HCT116 (cell line): ENCODE results near the gene VWA7. TPM values are rescaled to one million over a fixed set of nuclear protein-coding genes. Genes with fewer than 3 reads are reported as not detected.

Experiments used
- ATAC-seq: fragments of 200-7000 bp; cut with Tn5 transposase; 2 replicates; pipeline ENCODE4 v1.9.1; 2020; ENCODE audit warnings: mild to moderate bottlenecking, moderate library complexity
- BruUV-seq: library from RNA; stranded (reverse); fragments of 400-500 nt; replicated peaks from 2 replicates; lab custom pipeline; 2021; lab: Mats Ljungman, UMichigan
- CTCF ChIA-PET: fragments of 300-600 bp; sonication (Branson Sonifier 250); formaldehyde crosslinking; loops from one replicate; lab custom pipeline; 2021; ENCODE audit warnings: antibody characterized with exemption; lab: Charles Lee
- POLR2A ChIA-PET: fragments of 300-600, 350-600 bp; sonication (Branson Sonifier 250); formaldehyde crosslinking; loops from one replicate; lab custom pipeline; 2021; ENCODE audit warnings: antibody characterized with exemption; lab: Charles Lee
- RAD21 ChIA-PET, 2 experiments: fragments of 300-600 bp; sonication (Branson Sonifier 250); formaldehyde crosslinking; loops; one replicate each; lab custom pipeline; 2023; ENCODE audit warnings: low total read pairs in 2 of 2; ENCODE audit not compliant: uncharacterized antibody in 2 of 2, unreplicated experiment in 2 of 2, low non-redundant PET in 1 of 2; lab: Charles Lee
- DNase-seq: peaks from one replicate; pipeline ENCODE4 v3.0.0-alpha.2; 2010; ENCODE audit warnings: low read depth, low spot score
- H2AFZ ChIP-seq: fragments of 200-600 bp; shearing (Covaris generic), sonication (generic); 2 replicates; pipeline ENCODE4 v1.6.1; 2017; ENCODE audit warnings: low read depth, mixed run types, mixed read lengths, antibody characterized with exemption, low read length; ENCODE audit not compliant: poor library complexity, severe bottlenecking
- H3K27ac ChIP-seq: 2 replicates; pipeline ENCODE4 v1.5.1; 2012; ENCODE audit warnings: low read depth, low read length
- H3K27me3 ChIP-seq: fragments of 200-600 bp; sonication (generic); 2 replicates; pipeline ENCODE4 v1.6.1; 2016; ENCODE audit warnings: mixed run types, low read length, mixed read lengths; ENCODE audit not compliant: insufficient read depth
- H3K36me3 ChIP-seq, 2 experiments: fragments of 200-500 bp in 1 of 2; fragments of 200-600 bp in 1 of 2; sonication (Bioruptor generic) in 1 of 2; sonication (generic) in 1 of 2; 2 replicates each; pipeline versions ENCODE4 v1.5.1 to v1.6.1; 2014 to 2016; ENCODE audit warnings: low read length in 2 of 2, inconsistent platforms in 1 of 2, mixed read lengths in 1 of 2, mixed run types in 1 of 2; ENCODE audit not compliant: insufficient read depth in 2 of 2, control insufficient read depth in 1 of 2
- H3K4me1 ChIP-seq, 2 experiments: fragments of 200-600 bp in 1 of 2; sonication (generic) in 1 of 2; 2 replicates each; pipeline versions ENCODE4 v1.5.1 to v1.6.1; 2012 to 2017; ENCODE audit warnings: low read length in 2 of 2, inconsistent platforms in 1 of 2, mild to moderate bottlenecking in 1 of 2, mixed read lengths in 1 of 2, mixed run types in 1 of 2, moderate library complexity in 1 of 2; ENCODE audit not compliant: insufficient read depth in 2 of 2, control insufficient read depth in 1 of 2
- H3K4me2 ChIP-seq: fragments of 200-600 bp; sonication (generic); 2 replicates; pipeline ENCODE4 v1.6.1; 2017; ENCODE audit warnings: mixed run types, low read length, mixed read lengths
- H3K4me3 ChIP-seq, 2 experiments: fragments of 200-600 bp in 1 of 2; sonication (generic) in 1 of 2; replicated peaks in 1 of 2; 2 replicates each; pipeline ENCODE4 v1.5.1; 2011 to 2016; ENCODE audit warnings: low read length in 2 of 2, control low read depth in 1 of 2, low read depth in 1 of 2, mild to moderate bottlenecking in 1 of 2, mixed read lengths in 1 of 2, mixed run types in 1 of 2
- H3K79me2 ChIP-seq: fragments of 200-600 bp; sonication (generic); 2 replicates; pipeline ENCODE4 v1.6.1; 2017; ENCODE audit warnings: mild to moderate bottlenecking, mixed run types, low read length, moderate library complexity, mixed read lengths; ENCODE audit not compliant: insufficient read depth
- H3K9ac ChIP-seq: fragments of 200-600 bp; sonication (generic); 2 replicates; pipeline ENCODE4 v1.6.1; 2016; ENCODE audit warnings: low read length, mixed read lengths
- H3K9me2 ChIP-seq: fragments of 200-600 bp; sonication (generic), shearing (Covaris generic); 2 replicates; pipeline ENCODE4 v1.6.1; 2017; ENCODE audit warnings: mixed run types, mild to moderate bottlenecking, moderate library complexity; ENCODE audit not compliant: insufficient read depth
- H3K9me3 ChIP-seq, 2 experiments: fragments of 200-500 bp in 1 of 2; fragments of 200-600 bp in 1 of 2; sonication (Bioruptor generic) in 1 of 2; sonication (generic) in 1 of 2; 2 replicates each; pipeline ENCODE4 v1.6.1; 2014 to 2017; ENCODE audit warnings: low read length in 2 of 2, mixed read lengths in 2 of 2, inconsistent platforms in 1 of 2, low read depth in 1 of 2, mild to moderate bottlenecking in 1 of 2, mixed run types in 1 of 2, moderate library complexity in 1 of 2; ENCODE audit not compliant: control insufficient read depth in 1 of 2, insufficient read depth in 1 of 2
- H4K20me1 ChIP-seq: fragments of 200-600 bp; sonication (generic), shearing (Covaris generic); 2 replicates; pipeline ENCODE4 v1.6.1; 2017; ENCODE audit warnings: mixed run types, mild to moderate bottlenecking, moderate library complexity; ENCODE audit not compliant: insufficient read depth
- ELF1 ChIP-seq: IDR thresholded peaks from 2 replicates; pipeline ENCODE4 v1.6.1; 2012; ENCODE audit warnings: low read depth, borderline replicate concordance
- EZH2 ChIP-seq: fragments of 200-600 bp; sonication (generic); IDR thresholded peaks from 2 replicates; pipeline ENCODE4 v1.6.1; 2017; ENCODE audit warnings: antibody characterized with exemption, mixed run types
- EZH2phosphoT487 ChIP-seq: fragments of 200-600 bp; IDR thresholded peaks from 2 replicates; pipeline ENCODE4 v1.6.1; 2018; ENCODE audit warnings: antibody characterized with exemption, borderline replicate concordance
- POLR2A ChIP-seq: IDR thresholded peaks from 2 replicates; pipeline ENCODE4 v1.7.0; 2011; ENCODE audit warnings: borderline replicate concordance; ENCODE audit not compliant: insufficient read depth, insufficient read length; ENCODE audit errors: extremely low read depth
- POLR2AphosphoS5 ChIP-seq: IDR thresholded peaks from 2 replicates; pipeline ENCODE4 v1.6.1; 2011; ENCODE audit warnings: mild to moderate bottlenecking, low read depth, low read length, moderate library complexity
- SRF ChIP-seq: IDR thresholded peaks from 2 replicates; pipeline ENCODE4 v1.6.1; 2012; ENCODE audit warnings: low read depth
- YY1 ChIP-seq: IDR thresholded peaks from 2 replicates; pipeline ENCODE4 v1.6.1; 2011; ENCODE audit warnings: low read length, low read depth, moderate library complexity, mild to moderate bottlenecking; ENCODE audit not compliant: insufficient replicate concordance; ENCODE audit errors: extremely low read depth
- ZFX ChIP-seq: fragments of 450-650 bp; IDR thresholded peaks from 2 replicates; pipeline ENCODE4 v1.6.1; 2017
- ZNF274 ChIP-seq: fragments of 200-500 bp; sonication (Bioruptor generic); IDR thresholded peaks from 2 replicates; pipeline ENCODE4 v1.6.1; 2014; ENCODE audit warnings: mild to moderate bottlenecking, low read depth, low read length, inconsistent platforms
- intact Hi-C: fragments of 100-400 bp; cut with micrococcal nuclease; formaldehyde crosslinking; loops from 2 replicates; pipeline ENCODE4 v1.10.0; 2022
- total RNA-seq: library from RNA; stranded (reverse); gene quantifications from one replicate; pipeline ENCODE4 v1.2.1, GENCODE V29; 2021; ENCODE audit not compliant: unreplicated experiment
- TF ChIP-seq, protein P1 (sequence below): IDR thresholded peaks from 2 replicates; pipeline ENCODE4 v1.6.1; 2011; ENCODE audit warnings: mild to moderate bottlenecking, low read length, moderate library complexity; ENCODE audit not compliant: insufficient replicate concordance; ENCODE audit errors: extremely low read depth

Gene VWA7
- total RNA-seq, 1 experiment from 2014 or later = 14.6 TPM

DNA sequence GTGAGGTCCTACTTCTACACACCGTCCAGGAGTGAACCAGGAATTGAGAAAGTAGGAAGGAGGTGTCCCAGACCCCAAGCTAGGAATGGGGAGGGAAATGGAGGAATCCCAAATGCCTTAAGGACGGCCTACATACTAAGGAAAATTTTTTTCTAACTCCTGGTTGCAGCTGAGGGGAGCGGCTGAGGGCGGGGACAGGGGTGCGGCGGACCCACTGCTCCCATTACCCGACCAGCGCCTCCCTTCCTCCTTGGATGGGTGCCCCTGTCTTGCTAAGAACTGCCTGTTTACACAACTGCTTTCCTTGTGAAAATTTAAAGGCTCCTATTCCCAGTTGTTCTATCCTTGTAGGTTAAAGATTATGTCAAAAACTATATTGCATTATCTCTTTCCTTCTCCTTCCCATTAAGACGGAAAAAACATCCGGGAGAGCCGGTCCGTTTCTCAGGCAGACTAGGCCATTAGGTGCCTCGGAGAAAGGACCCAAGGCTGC is 49.7 kb upstream of the VWA7 start:
- Histone ChIP-seq H4K20me1 (peaks cover 4% of the 10 kb centered on the region; the same call in 1 of the 2 replicates), H3K4me2 (peak overlapping the region; percentile 77), H3K27me3 (no peaks in the 10 kb centered on the region), H3K9ac (peak overlapping the region; percentile 70), H3K79me2 (peaks cover 29% of the 10 kb centered on the region), H3K9me3 (no peaks in the 10 kb centered on the region)
- ChIA-PET RAD21 (interaction anchor here in 1 of 2 experiments (0.9 to 2.0 kb wide), 3 partner anchors 20 to 88 kb away, joined by 3 to 5 read pairs (median 4); partner anchors contain the start of genes LSM2 and VARS1), POLR2A (interaction anchor here (0.7 to 1.8 kb wide), 36 partner anchors 8 to 324 kb away, joined by 3 to 49 read pairs (median 6); partner anchors contain the start of genes ABHD16A, BAG6, C6orf47 and CLIC1)
- TF ChIP-seq EZH2phosphoT487 (no peak), ELF1 (no peak), ZFX (no peak), POLR2A (no peak), EZH2 (no peak), YY1 (peak; percentile 10), ZNF274 (no peak), SRF (no peak), POLR2AphosphoS5 (peak; percentile 57)
- TF ChIP-seq, protein P1, sequence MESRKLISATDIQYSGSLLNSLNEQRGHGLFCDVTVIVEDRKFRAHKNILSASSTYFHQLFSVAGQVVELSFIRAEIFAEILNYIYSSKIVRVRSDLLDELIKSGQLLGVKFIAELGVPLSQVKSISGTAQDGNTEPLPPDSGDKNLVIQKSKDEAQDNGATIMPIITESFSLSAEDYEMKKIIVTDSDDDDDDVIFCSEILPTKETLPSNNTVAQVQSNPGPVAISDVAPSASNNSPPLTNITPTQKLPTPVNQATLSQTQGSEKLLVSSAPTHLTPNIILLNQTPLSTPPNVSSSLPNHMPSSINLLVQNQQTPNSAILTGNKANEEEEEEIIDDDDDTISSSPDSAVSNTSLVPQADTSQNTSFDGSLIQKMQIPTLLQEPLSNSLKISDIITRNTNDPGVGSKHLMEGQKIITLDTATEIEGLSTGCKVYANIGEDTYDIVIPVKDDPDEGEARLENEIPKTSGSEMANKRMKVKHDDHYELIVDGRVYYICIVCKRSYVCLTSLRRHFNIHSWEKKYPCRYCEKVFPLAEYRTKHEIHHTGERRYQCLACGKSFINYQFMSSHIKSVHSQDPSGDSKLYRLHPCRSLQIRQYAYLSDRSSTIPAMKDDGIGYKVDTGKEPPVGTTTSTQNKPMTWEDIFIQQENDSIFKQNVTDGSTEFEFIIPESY = no peak
- TF ChIP-seq, all 23 proteins: peak for 2
- ATAC-seq (peak; percentile 46), DNase-seq (no peak)
- Histone ChIP-seq H3K27ac (peak overlapping the region; percentile 94), H2AFZ (no peak overlapping the region), H3K36me3 (no peaks in the 10 kb centered on the region; a peak in 1 of 4 replicates), H3K9me2 (no peaks in the 10 kb centered on the region), H3K4me1 (peaks cover 46 to 73% of the 10 kb centered on the region in 2 experiments), H3K4me3 (peak overlapping the region; percentile 43 to 71)
- intact Hi-C loops = loop anchor here (1.0 to 2.0 kb wide), 4 partner anchors 20 to 147 kb away; no protein-coding TSS in a partner anchor
- CTCF ChIA-PET = interaction anchor here (0.7 to 1.5 kb wide), 4 partner anchors 20 to 57 kb away, joined by 5 to 7 read pairs (median 6); partner anchors contain the start of genes LSM2 and VARS1
- BruUV-seq = TSS peak; percentile 96
